ENCODE data around the gene TRPM4. TPM values are rescaled to one million over a fixed set of nuclear protein-coding genes. Genes with fewer than 3 reads are reported as not detected.

TRPM4 gene
- total RNA-seq, 4 donors from 2014 or later, result 16.3 to 38.5 (median 17.3) TPM

DNA sequence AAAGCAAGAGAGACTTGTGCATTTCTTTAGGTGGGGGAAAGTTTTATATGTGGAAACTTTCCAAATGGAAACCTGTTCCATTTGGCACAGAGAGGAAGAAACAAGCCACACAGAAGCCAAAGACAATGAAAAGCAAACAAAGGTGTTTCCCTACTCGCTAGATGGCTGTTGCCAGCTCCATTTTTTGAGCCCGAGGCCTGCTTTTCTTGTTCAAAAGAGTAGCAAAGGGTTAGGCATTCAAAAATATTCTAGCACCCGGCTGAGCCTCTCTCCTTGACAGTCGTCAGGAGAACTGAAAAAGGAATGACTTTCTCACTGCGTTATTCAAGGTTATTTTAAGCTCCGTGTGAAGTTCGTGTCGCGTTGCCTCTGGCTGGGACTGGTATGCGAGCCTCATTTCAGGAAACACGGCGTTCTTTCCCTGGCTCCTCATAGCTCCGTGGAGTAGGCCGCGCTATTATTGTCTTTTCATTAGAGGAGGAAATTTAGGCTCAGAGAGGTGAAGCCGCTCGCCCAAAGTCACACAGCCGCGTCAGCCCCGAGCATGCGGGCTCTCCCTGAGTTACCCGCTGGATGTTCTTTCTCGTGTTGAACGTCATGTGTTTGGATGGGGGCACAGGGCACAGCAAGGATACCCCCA is 7.6 kb downstream of the TRPM4 start:
- peak; percentile 92 for ATAC-seq
- H3K27ac ChIP-seq, result peak overlapping the region; percentile 84 to 90 (median 88)

DNA sequence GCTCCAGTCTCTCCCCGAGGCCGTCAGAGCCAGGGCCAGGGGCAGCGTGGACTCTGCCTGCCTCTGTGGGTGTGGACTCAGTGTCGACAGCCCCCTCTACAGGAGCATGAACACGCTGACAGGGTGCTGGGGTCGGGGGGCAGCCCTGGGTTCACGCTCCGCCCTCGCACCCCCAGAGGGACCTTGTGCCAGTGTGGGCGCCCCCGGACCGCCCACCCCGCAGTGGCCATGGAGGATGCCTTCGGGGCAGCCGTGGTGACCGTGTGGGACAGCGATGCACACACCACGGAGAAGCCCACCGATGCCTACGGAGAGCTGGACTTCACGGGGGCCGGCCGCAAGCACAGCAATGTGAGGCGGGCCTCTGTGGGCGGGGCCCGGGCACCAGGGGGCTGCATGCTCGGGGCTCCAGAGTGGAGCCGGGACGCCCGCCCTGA is 8.3 kb downstream of the TRPM4 start:
- H3K4me3 ChIP-seq, result peak overlapping the region in 1 of 2 donors; percentile 23
- peaks cover 0 to 45% of the 10 kb centered on the region in 2 donors for H3K36me3 ChIP-seq
- H3K27me3 ChIP-seq, result no peaks in the 10 kb centered on the region
- no peaks in the 10 kb centered on the region for H3K9me3 ChIP-seq
- peak; percentile 34 for ATAC-seq
- WGBS, 2 donors (ENCODE audit: low coverage in 1 of 2), result 65% methylated on average over 4 of the region's 30 CpGs; no CpG with 5 or more reads in 1 of the 2 donors
- H3K4me1 ChIP-seq, result peaks cover 0 to 28% (median 14%) of the 10 kb centered on the region in 3 donors
- no peak for TF ChIP-seq CTCF (IDR thresholded peaks at IDR 0.05)
- TF ChIP-seq POLR2A (IDR thresholded peaks at IDR 0.05), result no peak
- no peak for TF ChIP-seq POLR2AphosphoS5 (IDR thresholded peaks at IDR 0.05)
- TF ChIP-seq EP300 (IDR thresholded peaks at IDR 0.05), result no peak
- peak overlapping the region; percentile 84 to 90 (median 88) for H3K27ac ChIP-seq

More for the DNA sequence above, 7.6 kb downstream of the TRPM4 start:
- peaks cover 0 to 34% (median 14%) of the 10 kb centered on the region in 3 donors for H3K4me1 ChIP-seq
- H3K4me3 ChIP-seq, result peak overlapping the region in 1 of 2 donors; percentile 23
- no peaks in the 10 kb centered on the region for H3K27me3 ChIP-seq
- no peaks in the 10 kb centered on the region for H3K9me3 ChIP-seq
- WGBS, 2 donors (ENCODE audit: low coverage in 1 of 2), result 20 to 35% methylated on average over 15 to 22 of the region's 24 CpGs
- TF ChIP-seq POLR2AphosphoS5 (IDR thresholded peaks at IDR 0.05) (peak; percentile 37), POLR2A (IDR thresholded peaks at IDR 0.05) (no peak)
- H3K36me3 ChIP-seq, result peaks cover 0 to 39% of the 10 kb centered on the region in 2 donors

DNA sequence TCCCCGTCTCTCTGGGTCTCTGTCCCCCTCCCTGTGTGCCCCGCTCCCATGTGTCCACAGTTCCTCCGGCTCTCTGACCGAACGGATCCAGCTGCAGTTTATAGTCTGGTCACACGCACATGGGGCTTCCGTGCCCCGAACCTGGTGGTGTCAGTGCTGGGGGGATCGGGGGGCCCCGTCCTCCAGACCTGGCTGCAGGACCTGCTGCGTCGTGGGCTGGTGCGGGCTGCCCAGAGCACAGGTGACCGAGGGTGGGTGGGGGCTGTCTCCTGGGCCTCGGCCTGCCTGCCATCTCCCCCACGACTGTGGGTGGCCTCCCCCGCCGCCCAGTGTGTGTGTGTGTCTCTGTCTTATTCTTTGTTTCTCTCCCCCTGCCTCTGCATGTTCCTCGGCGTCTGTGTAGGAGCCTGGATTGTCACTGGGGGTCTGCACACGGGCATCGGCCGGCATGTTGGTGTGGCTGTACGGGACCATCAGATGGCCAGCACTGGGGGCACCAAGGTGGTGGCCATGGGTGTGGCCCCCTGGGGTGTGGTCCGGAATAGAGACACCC is 10.3 kb downstream of the TRPM4 start:
- Histone ChIP-seq H3K4me3 (no peak overlapping the region), H3K27me3 (no peaks in the 10 kb centered on the region), H3K36me3 (peaks cover 0 to 54% of the 10 kb centered on the region in 2 donors), H3K9me3 (no peaks in the 10 kb centered on the region), H3K4me1 (peaks cover 0 to 27% (median 14%) of the 10 kb centered on the region in 3 donors), H3K27ac (peak overlapping the region in 1 of 4 donors; percentile 86)
- no peak for TF ChIP-seq EP300 (IDR thresholded peaks at IDR 0.05)
- no peak for TF ChIP-seq CTCF (IDR thresholded peaks at IDR 0.05)
- no peak for TF ChIP-seq POLR2AphosphoS5 (IDR thresholded peaks at IDR 0.05)
- TF ChIP-seq POLR2A (IDR thresholded peaks at IDR 0.05), result no peak
- ATAC-seq, result no peak
- WGBS, 2 donors (ENCODE audit: low coverage in 1 of 2), result 73% methylated on average over 7 of the region's 25 CpGs; no CpG with 5 or more reads in 1 of the 2 donors

DNA sequence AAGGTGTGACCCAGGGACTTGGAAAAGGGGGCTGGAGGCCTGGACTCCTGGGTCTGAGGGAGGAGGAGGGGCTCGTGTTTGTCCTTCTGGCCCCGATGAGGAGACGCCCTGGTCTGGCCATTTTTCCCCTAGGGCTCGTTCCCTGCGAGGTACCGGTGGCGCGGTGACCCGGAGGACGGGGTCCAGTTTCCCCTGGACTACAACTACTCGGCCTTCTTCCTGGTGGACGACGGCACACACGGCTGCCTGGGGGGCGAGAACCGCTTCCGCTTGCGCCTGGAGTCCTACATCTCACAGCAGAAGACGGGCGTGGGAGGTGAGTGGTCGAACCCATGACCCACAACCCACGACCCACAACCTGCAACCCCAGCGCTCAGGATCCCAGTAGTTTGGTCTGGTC is 10.8 kb downstream of the TRPM4 start:
- Histone ChIP-seq H3K4me3 (no peak overlapping the region), H3K27me3 (no peaks in the 10 kb centered on the region), H3K27ac (no peak overlapping the region), H3K9me3 (no peaks in the 10 kb centered on the region), H3K4me1 (peaks cover 0 to 27% (median 14%) of the 10 kb centered on the region in 3 donors), H3K36me3 (peaks cover 0 to 58% of the 10 kb centered on the region in 2 donors)
- TF ChIP-seq EP300 (IDR thresholded peaks at IDR 0.05) (no peak), CTCF (IDR thresholded peaks at IDR 0.05) (no peak), POLR2AphosphoS5 (IDR thresholded peaks at IDR 0.05) (no peak), POLR2A (IDR thresholded peaks at IDR 0.05) (no peak)
- 70% methylated on average over 2 of the region's 23 CpGs; no CpG with 5 or more reads in 1 of the 2 donors for WGBS, 2 donors (ENCODE audit: low coverage in 1 of 2)
- no peak for ATAC-seq

- WGBS, 2 donors (ENCODE audit: low coverage in 1 of 2), result 90 to 100% methylated on average over 1 of the region's 2 CpGs
- ATAC-seq, result no peak
- Histone ChIP-seq H3K4me1 (no peaks in the 10 kb centered on the region), H3K4me3 (no peak overlapping the region), H3K36me3 (peaks cover 0 to 66% of the 10 kb centered on the region in 2 donors), H3K9me3 (no peaks in the 10 kb centered on the region), H3K27ac (no peak overlapping the region), H3K27me3 (no peaks in the 10 kb centered on the region)
- no peak for TF ChIP-seq POLR2A (IDR thresholded peaks at IDR 0.05)
- TF ChIP-seq EP300 (IDR thresholded peaks at IDR 0.05), result no peak
- no peak for TF ChIP-seq CTCF (IDR thresholded peaks at IDR 0.05)
- no peak for TF ChIP-seq POLR2AphosphoS5 (IDR thresholded peaks at IDR 0.05)
Measured at GRCh38 chr19:49173198-49173597, 15.6 kb downstream of the TRPM4 start.

All from gastroesophageal sphincter (tissue), 4 donors.